ENCODE measurements around the gene HCST.

The HCST gene

GRCh38 chr19:35936738-35937268 is 34.5 kb downstream of the HCST start:
- no peak for TF ChIP-seq CTCF (conservative IDR thresholded peaks at IDR 0.05; ENCODE audit: control insufficient read depth, insufficient read depth, low read depth, low read length)
- peak overlapping the region; percentile 67 for H3K4me3 ChIP-seq (ENCODE audit: control insufficient read depth, low read depth, low read length)
- no peak for DNase-seq (ENCODE audit: low read depth)

- TF ChIP-seq CTCF (conservative IDR thresholded peaks at IDR 0.05; ENCODE audit: control insufficient read depth, insufficient read depth, low read depth, low read length): no peak
- H3K4me3 ChIP-seq (ENCODE audit: control insufficient read depth, low read depth, low read length): peak overlapping the region; percentile 67
- DNase-seq (ENCODE audit: low read depth): no peak
These were observed 35.3 kb downstream of the HCST start for GRCh38 chr19:35937345-35938281.

- H3K4me3 ChIP-seq (ENCODE audit: control insufficient read depth, low read depth, low read length): no peak overlapping the region
- no peak for DNase-seq (ENCODE audit: low read depth)
- TF ChIP-seq CTCF (conservative IDR thresholded peaks at IDR 0.05; ENCODE audit: control insufficient read depth, insufficient read depth, low read depth, low read length): no peak
These were observed 36.2 kb downstream of the HCST start for GRCh38 chr19:35938282-35939224.

GRCh38 chr19:35939307-35940077 is 37.2 kb downstream of the HCST start:
- DNase-seq (ENCODE audit: low read depth): no peak
- TF ChIP-seq CTCF (conservative IDR thresholded peaks at IDR 0.05; ENCODE audit: control insufficient read depth, insufficient read depth, low read depth, low read length): no peak
- H3K4me3 ChIP-seq (ENCODE audit: control insufficient read depth, low read depth, low read length): no peak overlapping the region

- no peak for TF ChIP-seq CTCF (conservative IDR thresholded peaks at IDR 0.05; ENCODE audit: control insufficient read depth, insufficient read depth, low read depth, low read length)
- H3K4me3 ChIP-seq (ENCODE audit: control insufficient read depth, low read depth, low read length): no peak overlapping the region
- DNase-seq (ENCODE audit: low read depth): no peak
These were observed 37.9 kb downstream of the HCST start for GRCh38 chr19:35940078-35940775.

Data from fibroblast of mammary gland (primary cell).